CD14-positive monocyte (primary cell): Measurements from ENCODE around the gene LYPD6. TPM values are rescaled to one million over a fixed set of nuclear protein-coding genes. Genes with fewer than 3 reads are reported as not detected.

Source experiments
- DNase-seq, 3 donors: peaks; one replicate each; pipeline ENCODE4 v3.0.0-alpha.2; 2011 to 2022
- H2AFZ ChIP-seq: 2 replicates; pipeline ENCODE4 v1.6.0; 2012; ENCODE audit warnings: mild to moderate bottlenecking, low read depth, low read length, inconsistent platforms; ENCODE audit not compliant: insufficient read depth, poor library complexity, severe bottlenecking
- H3K27ac ChIP-seq, 2 donors: 1 replicate in 1 of 2; 2 replicates in 1 of 2; pipeline ENCODE4 v1.5.1; 2012 to 2013; ENCODE audit warnings: low read length in 2 of 2, control low read depth in 1 of 2, inconsistent platforms in 1 of 2, low read depth in 1 of 2, mild to moderate bottlenecking in 1 of 2
- H3K27me3 ChIP-seq, 2 donors: one replicate each; pipeline versions ENCODE4 v1.6.0 to v1.6.1; 2011 to 2013; ENCODE audit warnings: low read length in 2 of 2; ENCODE audit not compliant: control insufficient read depth in 2 of 2, insufficient read depth in 2 of 2
- H3K36me3 ChIP-seq, 2 donors: replicated peaks in 1 of 2; 1 replicate in 1 of 2; 2 replicates in 1 of 2; pipeline versions ENCODE4 v1.5.1 to v1.6.1; 2012 to 2013; ENCODE audit warnings: low read length in 2 of 2, control low read depth in 1 of 2, inconsistent platforms in 1 of 2, mild to moderate bottlenecking in 1 of 2; ENCODE audit not compliant: insufficient read depth in 2 of 2, control insufficient read depth in 1 of 2
- H3K4me1 ChIP-seq, 2 donors: 1 replicate in 1 of 2; 2 replicates in 1 of 2; pipeline versions ENCODE4 v1.5.1 to v1.6.1; 2012 to 2013; ENCODE audit warnings: low read length in 2 of 2, control low read depth in 1 of 2, inconsistent platforms in 1 of 2, mild to moderate bottlenecking in 1 of 2, moderate library complexity in 1 of 2; ENCODE audit not compliant: insufficient read depth in 2 of 2, control insufficient read depth in 1 of 2
- H3K4me2 ChIP-seq: replicated peaks from 2 replicates; pipeline ENCODE3; 2012; ENCODE audit warnings: low read length, moderate library complexity, mild to moderate bottlenecking; ENCODE audit not compliant: poor library complexity, severe bottlenecking; ENCODE audit errors: extremely low read depth
- H3K4me3 ChIP-seq, 3 experiments: fragments of 200-600 bp in 1 of 3; sonication (generic) in 1 of 3; replicated peaks in 1 of 3; 1 replicate in 2 of 3; 2 replicates in 1 of 3; pipeline ENCODE4 v1.5.1; 2011 to 2013; ENCODE audit warnings: low read length in 3 of 3, mild to moderate bottlenecking in 3 of 3, control low read depth in 2 of 3, low read depth in 2 of 3, inconsistent platforms in 1 of 3, moderate library complexity in 1 of 3
- H3K79me2 ChIP-seq: 2 replicates; pipeline ENCODE4 v1.6.0; 2012; ENCODE audit warnings: mild to moderate bottlenecking, control low read depth, inconsistent platforms, low read length, moderate library complexity; ENCODE audit not compliant: insufficient read depth
- H3K9ac ChIP-seq: 2 replicates; pipeline ENCODE4 v1.6.0; 2017; ENCODE audit warnings: low read length, mild to moderate bottlenecking; ENCODE audit not compliant: insufficient read depth, poor library complexity, severe bottlenecking
- H3K9me3 ChIP-seq, 2 donors: replicated peaks in 1 of 2; 1 replicate in 1 of 2; 2 replicates in 1 of 2; pipeline versions ENCODE4 v1.5.1 to v1.6.1; 2012 to 2013; ENCODE audit warnings: low read length in 2 of 2, control low read depth in 1 of 2; ENCODE audit not compliant: control insufficient read depth in 1 of 2, insufficient read depth in 1 of 2
- H4K20me1 ChIP-seq: 2 replicates; pipeline ENCODE4 v1.6.0; 2012; ENCODE audit warnings: mild to moderate bottlenecking, low read length, control low read depth, moderate library complexity; ENCODE audit not compliant: insufficient read depth
- H3K27ac Mint-ChIP-seq, 7 donors: one replicate each; pipeline ENCODE4 v1.8.0; 2020; ENCODE audit warnings: mild to moderate bottlenecking in 7 of 7, mixed read lengths in 7 of 7, moderate library complexity in 6 of 7, inconsistent platforms in 2 of 7
- H3K27me3 Mint-ChIP-seq, 3 donors: one replicate each; pipeline ENCODE4 v1.8.0; 2021 to 2022; ENCODE audit warnings: low read depth in 3 of 3, mild to moderate bottlenecking in 3 of 3, mixed read lengths in 3 of 3, moderate library complexity in 3 of 3, inconsistent platforms in 1 of 3
- H3K36me3 Mint-ChIP-seq, 2 donors: one replicate each; pipeline ENCODE4 v1.8.0; 2020; ENCODE audit warnings: mixed read lengths in 2 of 2, inconsistent platforms in 1 of 2, mild to moderate bottlenecking in 1 of 2
- H3K4me1 Mint-ChIP-seq: one replicate; pipeline ENCODE4 v1.8.0; 2020; ENCODE audit warnings: mild to moderate bottlenecking, mixed read lengths
- H3K4me3 Mint-ChIP-seq, 2 donors: one replicate each; pipeline ENCODE4 v1.8.0; 2020; ENCODE audit warnings: mild to moderate bottlenecking in 2 of 2, mixed read lengths in 2 of 2, moderate library complexity in 1 of 2
- H3K9me3 Mint-ChIP-seq, 7 donors: one replicate each; pipeline ENCODE4 v1.8.0; 2020 to 2022; ENCODE audit warnings: mixed read lengths in 7 of 7, mild to moderate bottlenecking in 6 of 7, moderate library complexity in 6 of 7, inconsistent platforms in 2 of 7
- WGBS: methylation state at CpG from one replicate; pipeline ENCODE4 v1.1.5; 2013; ENCODE audit warnings: missing lambda C conversion rate; ENCODE audit not compliant: insufficient coverage; 5-methylcytosine and 5-hydroxymethylcytosine counted together
- intact Hi-C, 2 donors: fragments of 100-400 bp; cut with micrococcal nuclease; formaldehyde crosslinking; loops; one replicate each; pipeline versions ENCODE4 v1.15.0 to v1.15.1; 2023
- polyA plus RNA-seq, 3 donors: library from polyadenylated mRNA; depleted of rRNA in 1 of 3; unstranded in 2 of 3; stranded (reverse) in 1 of 3; fragments of 300-500 nt in 2 of 3; fragments of >200 nt in 1 of 3; fragmentation: Illumina TruSeq in 2 of 3; gene quantifications; 1 replicate in 2 of 3; 2 replicates in 1 of 3; pipeline ENCODE4 v1.2.3, GENCODE V29; 2012 to 2021
- TF ChIP-seq, protein P1 (sequence below): fragments of 200-600 bp; IDR thresholded peaks from one replicate; pipeline ENCODE4 v1.8.0; 2022; ENCODE audit warnings: antibody characterized with exemption, mild to moderate bottlenecking

LYPD6 gene
- polyA plus RNA-seq, 3 donors = not detected

DNA sequence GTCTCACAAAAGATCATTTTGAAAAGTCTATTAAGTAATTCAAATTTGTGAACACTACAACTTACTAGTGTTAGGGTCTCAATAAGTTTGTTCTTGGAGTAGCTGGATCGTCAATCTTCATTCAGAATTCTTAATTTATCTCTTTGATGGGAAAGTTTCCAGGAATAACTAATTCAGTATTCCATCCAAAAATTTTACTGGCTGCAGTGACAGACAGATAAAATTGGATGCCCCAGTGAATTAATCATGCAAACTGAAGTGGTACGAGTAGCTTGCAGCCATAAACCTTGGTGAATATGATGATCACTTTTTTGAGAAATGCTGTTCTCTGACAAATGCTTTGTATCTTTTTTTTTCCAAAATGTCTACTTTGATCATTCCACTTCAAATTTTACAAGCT is 112.8 kb downstream of the LYPD6 start:
- no peak overlapping the region for H3K4me3 Mint-ChIP-seq
- H3K4me1 ChIP-seq = no peaks in the 10 kb centered on the region
- H3K36me3 ChIP-seq = no peaks in the 10 kb centered on the region
- no peak overlapping the region for H3K4me2 ChIP-seq
- no peaks in the 10 kb centered on the region for H3K4me1 Mint-ChIP-seq
- H3K27ac ChIP-seq = no peak overlapping the region
- no peak overlapping the region for H3K9ac ChIP-seq
- TF ChIP-seq, protein P1, sequence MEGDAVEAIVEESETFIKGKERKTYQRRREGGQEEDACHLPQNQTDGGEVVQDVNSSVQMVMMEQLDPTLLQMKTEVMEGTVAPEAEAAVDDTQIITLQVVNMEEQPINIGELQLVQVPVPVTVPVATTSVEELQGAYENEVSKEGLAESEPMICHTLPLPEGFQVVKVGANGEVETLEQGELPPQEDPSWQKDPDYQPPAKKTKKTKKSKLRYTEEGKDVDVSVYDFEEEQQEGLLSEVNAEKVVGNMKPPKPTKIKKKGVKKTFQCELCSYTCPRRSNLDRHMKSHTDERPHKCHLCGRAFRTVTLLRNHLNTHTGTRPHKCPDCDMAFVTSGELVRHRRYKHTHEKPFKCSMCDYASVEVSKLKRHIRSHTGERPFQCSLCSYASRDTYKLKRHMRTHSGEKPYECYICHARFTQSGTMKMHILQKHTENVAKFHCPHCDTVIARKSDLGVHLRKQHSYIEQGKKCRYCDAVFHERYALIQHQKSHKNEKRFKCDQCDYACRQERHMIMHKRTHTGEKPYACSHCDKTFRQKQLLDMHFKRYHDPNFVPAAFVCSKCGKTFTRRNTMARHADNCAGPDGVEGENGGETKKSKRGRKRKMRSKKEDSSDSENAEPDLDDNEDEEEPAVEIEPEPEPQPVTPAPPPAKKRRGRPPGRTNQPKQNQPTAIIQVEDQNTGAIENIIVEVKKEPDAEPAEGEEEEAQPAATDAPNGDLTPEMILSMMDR = no peak
- H3K36me3 Mint-ChIP-seq = no peaks in the 10 kb centered on the region
- H3K27ac Mint-ChIP-seq = no peak overlapping the region
- no peaks in the 10 kb centered on the region for H3K9me3 ChIP-seq
- 100% methylated on average over 1 of the region's 2 CpGs for WGBS
- no peaks in the 10 kb centered on the region for H3K79me2 ChIP-seq
- DNase-seq = no peak
- peaks cover 0 to 5% (median 0%) of the 10 kb centered on the region in 3 donors for H3K27me3 Mint-ChIP-seq
- H3K9me3 Mint-ChIP-seq = peaks cover 0 to 3% (median 0%) of the 10 kb centered on the region in 7 donors
- no peak overlapping the region for H2AFZ ChIP-seq
- H4K20me1 ChIP-seq = no peaks in the 10 kb centered on the region
- intact Hi-C loops = no loop called here
- no peak overlapping the region for H3K4me3 ChIP-seq
- no peaks in the 10 kb centered on the region for H3K27me3 ChIP-seq

GRCh38 chr2:149446748-149447147 is 116.4 kb downstream of the LYPD6 start:
- WGBS = 100% methylated on average over 1 of the region's 3 CpGs
- no peak overlapping the region for H3K27ac Mint-ChIP-seq
- H3K4me2 ChIP-seq = no peak overlapping the region
- DNase-seq = no peak
- H3K27me3 ChIP-seq = no peaks in the 10 kb centered on the region
- no peak overlapping the region for H3K4me3 ChIP-seq
- no peak overlapping the region for H2AFZ ChIP-seq
- no peaks in the 10 kb centered on the region for H3K4me1 ChIP-seq
- peaks cover 0 to 3% (median 0%) of the 10 kb centered on the region in 7 donors for H3K9me3 Mint-ChIP-seq
- no peaks in the 10 kb centered on the region for H3K36me3 Mint-ChIP-seq
- peaks cover 0 to 3% (median 0%) of the 10 kb centered on the region in 3 donors for H3K27me3 Mint-ChIP-seq
- no peak overlapping the region for H3K4me3 Mint-ChIP-seq
- no peaks in the 10 kb centered on the region for H3K36me3 ChIP-seq
- H3K9me3 ChIP-seq = no peaks in the 10 kb centered on the region
- H3K79me2 ChIP-seq = no peaks in the 10 kb centered on the region
- no peaks in the 10 kb centered on the region for H3K4me1 Mint-ChIP-seq
- TF ChIP-seq, protein P1 = no peak
- H4K20me1 ChIP-seq = no peaks in the 10 kb centered on the region
- H3K27ac ChIP-seq = no peak overlapping the region
- intact Hi-C loops = no loop called here
- H3K9ac ChIP-seq = no peak overlapping the region
